Panc1 (cell line): Measurements from ENCODE around the gene ZNF76. TPM values are rescaled to one million over a fixed set of nuclear protein-coding genes. Genes with fewer than 3 reads are reported as not detected.

ENCODE experiments used
- ATAC-seq: fragments of 200-7000 bp; cut with Tn5 transposase; 2 replicates; pipeline ENCODE4 v1.9.1; 2020; ENCODE audit warnings: mild to moderate bottlenecking, moderate library complexity
- BruUV-seq: library from RNA; stranded (reverse); fragments of 400-500 nt; replicated peaks from 2 replicates; lab custom pipeline; 2021; lab: Mats Ljungman, UMichigan
- CTCF ChIA-PET: fragments of 300-600 bp; sonication (Branson Sonifier 250); formaldehyde crosslinking; loops from one replicate; lab custom pipeline; 2022; ENCODE audit warnings: antibody characterized with exemption; lab: Charles Lee
- POLR2A ChIA-PET: fragments of 300-600 bp; sonication (Branson Sonifier 250); formaldehyde crosslinking; loops from one replicate; lab custom pipeline; 2022; ENCODE audit warnings: antibody characterized with exemption; lab: Charles Lee
- DNase-seq: peaks from one replicate; pipeline ENCODE4 v3.0.0-alpha.2; 2010; ENCODE audit warnings: low read depth, low spot score
- H3K27ac ChIP-seq: 2 replicates; pipeline ENCODE4 v1.5.1; 2011; ENCODE audit warnings: mild to moderate bottlenecking, low read length, inconsistent platforms
- H3K27me3 ChIP-seq: fragments of 200-500 bp; sonication (Bioruptor generic); 2 replicates; pipeline ENCODE4 v1.6.0; 2014; ENCODE audit warnings: low read length, inconsistent platforms; ENCODE audit not compliant: control insufficient read depth, insufficient read depth
- H3K36me3 ChIP-seq: fragments of 200-500 bp; sonication (Bioruptor generic); 2 replicates; pipeline ENCODE4 v1.5.1; 2014; ENCODE audit warnings: inconsistent platforms, mild to moderate bottlenecking, low read length, moderate library complexity; ENCODE audit not compliant: control insufficient read depth, insufficient read depth
- H3K4me1 ChIP-seq: 2 replicates; pipeline ENCODE4 v1.5.1; 2011; ENCODE audit warnings: inconsistent platforms, mild to moderate bottlenecking, low read length, moderate library complexity; ENCODE audit not compliant: control insufficient read depth, insufficient read depth
- H3K4me3 ChIP-seq, 2 experiments: 2 replicates each; pipeline ENCODE4 v1.5.1; 2011 to 2012; ENCODE audit warnings: low read depth in 2 of 2, low read length in 2 of 2, mild to moderate bottlenecking in 2 of 2, inconsistent platforms in 1 of 2, moderate library complexity in 1 of 2
- H3K9me3 ChIP-seq: fragments of 200-500 bp; sonication (Bioruptor generic); 2 replicates; pipeline ENCODE4 v1.5.1; 2014; ENCODE audit warnings: low read depth, mild to moderate bottlenecking, inconsistent platforms, low read length, moderate library complexity; ENCODE audit not compliant: control insufficient read depth, insufficient read depth
- CTCF ChIP-seq: fragments of 450-650 bp; IDR thresholded peaks from 2 replicates; pipeline ENCODE4 v1.5.1; 2017; ENCODE audit warnings: mild to moderate bottlenecking
- POLR2AphosphoS5 ChIP-seq: IDR thresholded peaks from 2 replicates; pipeline ENCODE4 v1.6.1; 2012; ENCODE audit warnings: mild to moderate bottlenecking, low read depth, low read length, moderate library complexity
- REST ChIP-seq, 2 experiments: IDR thresholded peaks; 2 replicates each; pipeline ENCODE4 v1.6.1; 2011 to 2012; ENCODE audit warnings: low read depth in 2 of 2, control low read depth in 1 of 2, low read length in 1 of 2, mild to moderate bottlenecking in 1 of 2, moderate library complexity in 1 of 2; ENCODE audit not compliant: insufficient read depth in 1 of 2
- SIN3A ChIP-seq: IDR thresholded peaks from 2 replicates; pipeline ENCODE4 v1.6.1; 2012; ENCODE audit warnings: low read depth, mild to moderate bottlenecking, low read length, moderate library complexity, borderline replicate concordance; ENCODE audit not compliant: insufficient read depth
- TCF7L2 ChIP-seq: IDR thresholded peaks from 2 replicates; pipeline ENCODE4 v1.6.1; 2011; ENCODE audit warnings: mild to moderate bottlenecking, low read depth, low read length, inconsistent platforms
- in situ Hi-C: cut with HindIII; loops from 2 replicates; pipeline ENCODE4 v1.10.0; 2016; ENCODE audit warnings: low sequenced_read_pairs, low pct_unique_long_range_greater_than_20kb
- intact Hi-C: fragments of 100-400 bp; cut with micrococcal nuclease; formaldehyde crosslinking; loops from one replicate; pipeline ENCODE4 v1.10.0; 2022; ENCODE audit not compliant: unreplicated experiment
- total RNA-seq: library from RNA; stranded (reverse); gene quantifications from one replicate; pipeline ENCODE4 v1.2.1, GENCODE V29; 2021; ENCODE audit not compliant: unreplicated experiment

ZNF76 gene
- total RNA-seq, 1 experiment from 2014 or later: 41.5 TPM

- ChIA-PET POLR2A (no interaction called here), CTCF (no interaction called here)
- H3K36me3 ChIP-seq: peaks cover 6% of the 10 kb centered on the region; the same call in 1 of the 2 replicates
- ATAC-seq (no peak), DNase-seq (no peak)
- intact Hi-C loops: no loop called here
- TF ChIP-seq SIN3A: no peak
- TF ChIP-seq POLR2AphosphoS5: no peak
- TF ChIP-seq REST (IDR thresholded peaks at IDR 0.05; ENCODE audit: insufficient read depth in 1 of 2, low read depth in 2 of 2, low read length in 1 of 2): no peak
- no peak for TF ChIP-seq TCF7L2
- TF ChIP-seq CTCF: no peak
- no peaks in the 10 kb centered on the region for H3K4me1 ChIP-seq
- BruUV-seq: no TSS peak
- in situ Hi-C loops: no loop called here
- H3K27ac ChIP-seq: no peak overlapping the region
- H3K4me3 ChIP-seq: no peak overlapping the region
- no peaks in the 10 kb centered on the region for H3K9me3 ChIP-seq
- H3K27me3 ChIP-seq: no peaks in the 10 kb centered on the region
Measured at GRCh38 chr6:35283361-35283760, 23.8 kb downstream of the ZNF76 start.

- BruUV-seq: no TSS peak
- Histone ChIP-seq H3K27me3 (no peaks in the 10 kb centered on the region), H3K9me3 (no peaks in the 10 kb centered on the region), H3K4me1 (no peaks in the 10 kb centered on the region), H3K36me3 (peaks cover 6% of the 10 kb centered on the region; the same call in 1 of the 2 replicates), H3K27ac (no peak overlapping the region), H3K4me3 (no peak overlapping the region)
- no peak for DNase-seq
- CTCF ChIA-PET: no interaction called here
- peak; percentile 23; the same call in 1 of the 2 replicates for ATAC-seq
- intact Hi-C loops (no loop called here), in situ Hi-C loops (no loop called here)
- POLR2A ChIA-PET: interaction anchor here (0.6 kb wide), 1 partner anchor 28 kb away, joined by 4 read pairs; no protein-coding TSS in a partner anchor
- no peak for TF ChIP-seq CTCF
- TF ChIP-seq POLR2AphosphoS5: no peak
- no peak for TF ChIP-seq SIN3A
- TF ChIP-seq TCF7L2: no peak
- TF ChIP-seq REST (IDR thresholded peaks at IDR 0.05; ENCODE audit: insufficient read depth in 1 of 2, low read depth in 2 of 2, low read length in 1 of 2): no peak
Measured at GRCh38 chr6:35287671-35288396, 28.3 kb downstream of the ZNF76 start.
